Measurements from ENCODE around the gene POLE2. TPM values are rescaled to one million over a fixed set of nuclear protein-coding genes. Genes with fewer than 3 reads are reported as not detected.

Gene POLE2
- total RNA-seq, 4 donors from 2014 or later, result 3.2 to 8.4 (median 4.6) TPM

GRCh38 chr14:49636866-49637265 is 51.1 kb downstream of the POLE2 start:
- Histone ChIP-seq H3K36me3 (no peaks in the 10 kb centered on the region), H3K9me3 (no peaks in the 10 kb centered on the region), H3K4me1 (peaks cover 26% of the 10 kb centered on the region), H3K27ac (no peak overlapping the region), H3K27me3 (no peaks in the 10 kb centered on the region), H3K4me3 (no peak overlapping the region)
- 80% methylated on average over 1 of the region's 1 CpG for WGBS
- TF ChIP-seq EP300 (IDR thresholded peaks at IDR 0.05) (no peak), POLR2AphosphoS5 (IDR thresholded peaks at IDR 0.05) (no peak), CTCF (IDR thresholded peaks at IDR 0.05) (no peak), POLR2A (IDR thresholded peaks at IDR 0.05) (no peak)
- no peak for DNase-seq (ENCODE audit: low spot score in 2 of 2)

DNA sequence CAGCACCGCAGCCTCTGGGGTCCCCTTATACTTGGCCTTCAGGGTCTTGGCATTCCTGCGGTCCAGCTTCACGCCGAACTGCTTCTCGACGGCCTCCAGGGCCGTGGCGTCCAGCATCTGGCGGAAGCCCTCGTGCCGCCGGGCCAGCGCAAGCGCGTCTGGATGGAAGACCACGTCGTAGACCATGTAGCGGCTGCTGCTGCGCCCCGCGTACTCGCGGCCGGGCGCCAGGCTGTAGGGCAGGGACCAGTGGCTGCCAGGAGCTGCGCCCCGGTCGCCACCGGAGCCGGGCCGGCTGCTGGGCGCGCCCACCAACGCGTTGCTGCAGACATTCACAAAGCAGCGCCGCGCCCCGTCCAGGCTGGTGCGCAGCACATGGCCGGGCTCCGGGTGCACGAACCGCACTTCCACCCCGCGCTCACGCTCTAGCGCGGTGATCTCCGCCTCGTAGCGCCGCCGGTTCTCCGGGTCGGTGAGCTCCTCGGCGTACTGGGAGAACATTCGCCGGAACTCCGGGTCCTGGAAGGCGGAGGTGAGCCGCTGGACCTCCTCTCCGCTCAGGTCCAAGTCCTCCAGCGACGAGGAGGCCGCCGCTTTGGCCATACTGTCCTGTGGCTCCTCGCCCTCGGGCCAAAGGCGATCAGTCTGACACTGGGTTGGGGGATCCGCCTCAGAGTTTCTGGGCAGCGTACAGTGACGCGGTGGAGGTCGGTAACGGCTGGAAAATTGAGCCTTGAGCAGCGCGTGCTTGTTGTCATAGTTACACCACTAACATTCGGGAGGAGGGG is 53.3 kb downstream of the POLE2 start, which contains the start of gene DNAAF2:
TSS of gene DNAAF2 (minus strand) at position 698 of the 788 bp plus-strand sequence. CDS start at position 603, 95 bp downstream.
- Histone ChIP-seq H3K36me3 (no peaks in the 10 kb centered on the region), H3K4me3 (peak within 1 kb of the TSS; percentile 87), H3K27ac (peak within 1 kb of the TSS; percentile 93), H3K27me3 (no peaks in the 10 kb centered on the region), H3K4me1 (peaks cover 43% of the 10 kb centered on the region), H3K9me3 (no peaks in the 10 kb centered on the region)
- WGBS, result under 1% methylated on average over 61 of the region's 80 CpGs
- DNase-seq (ENCODE audit: low spot score in 2 of 2), result peak; percentile 84 to 86
- TF ChIP-seq POLR2A (IDR thresholded peaks at IDR 0.05) (no peak), POLR2AphosphoS5 (IDR thresholded peaks at IDR 0.05) (peak in 1 of 3 donors; percentile 16), EP300 (IDR thresholded peaks at IDR 0.05) (no peak)

DNA sequence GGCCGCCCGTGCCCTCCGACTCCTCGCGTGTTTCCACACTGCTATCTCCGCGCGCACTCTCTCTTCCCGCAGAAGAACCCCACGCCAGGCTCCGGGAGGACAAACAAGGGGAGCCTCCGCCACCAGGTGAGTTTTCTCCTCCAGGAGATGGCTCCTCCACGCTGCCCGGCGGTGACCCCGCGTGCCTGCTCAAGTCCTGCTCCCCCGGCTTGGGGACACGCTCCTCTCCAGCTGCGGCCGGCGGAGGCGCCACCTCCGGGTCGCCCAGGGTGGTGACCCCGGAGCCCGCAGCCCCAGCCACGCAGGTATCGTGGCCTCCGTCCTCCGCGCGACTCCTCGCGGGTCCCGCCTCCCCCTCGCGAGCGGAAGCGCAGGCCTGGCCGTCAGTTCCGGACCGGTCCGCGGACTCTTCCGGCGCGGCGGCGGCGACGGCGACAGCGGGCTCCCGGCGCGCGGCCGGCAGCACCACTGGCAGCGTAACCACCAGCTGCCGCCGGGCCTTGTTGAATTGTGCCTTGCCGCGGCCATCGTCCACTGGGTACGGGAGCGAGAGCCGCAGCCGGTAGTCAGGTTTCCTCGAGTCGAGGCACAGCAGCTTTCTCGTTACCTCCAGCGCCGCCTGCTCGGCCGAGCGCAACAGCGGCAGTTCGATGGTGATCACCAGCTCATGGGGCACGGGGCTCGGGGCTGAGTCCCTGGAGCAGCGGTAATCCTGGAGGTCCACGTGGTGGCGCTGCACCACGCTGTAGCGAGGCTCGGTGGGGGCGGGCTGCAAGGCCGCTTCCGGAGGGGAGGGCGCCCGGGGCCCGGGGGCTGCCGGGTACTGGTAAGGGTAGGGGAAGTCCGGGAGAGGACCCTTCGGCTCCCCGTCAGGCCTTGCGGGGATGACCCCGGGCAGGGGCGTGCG is 54.1 kb downstream of the POLE2 start:
- Histone ChIP-seq H3K4me1 (peaks cover 45% of the 10 kb centered on the region), H3K9me3 (no peaks in the 10 kb centered on the region), H3K4me3 (peak overlapping the region; percentile 87), H3K36me3 (no peaks in the 10 kb centered on the region), H3K27ac (peak overlapping the region; percentile 93), H3K27me3 (no peaks in the 10 kb centered on the region)
- peak; percentile 96 for DNase-seq (ENCODE audit: low spot score in 2 of 2)
- 0% methylated on average over 7 of the region's 101 CpGs for WGBS
- TF ChIP-seq POLR2AphosphoS5 (IDR thresholded peaks at IDR 0.05) (peak in 2 of 3 donors; percentile 52 to 53), POLR2A (IDR thresholded peaks at IDR 0.05) (peak in 1 of 2 donors; percentile 72), CTCF (IDR thresholded peaks at IDR 0.05) (peak; percentile 38 to 86), EP300 (IDR thresholded peaks at IDR 0.05) (no peak)

GRCh38 chr14:49623941-49624839 is 63.8 kb downstream of the POLE2 start:
- Histone ChIP-seq H3K4me1 (peaks cover 47% of the 10 kb centered on the region), H3K27me3 (no peaks in the 10 kb centered on the region), H3K9me3 (no peaks in the 10 kb centered on the region), H3K4me3 (peak overlapping the region; percentile 7), H3K27ac (no peak overlapping the region), H3K36me3 (peaks cover 6% of the 10 kb centered on the region)
- 51% methylated on average over 6 of the region's 6 CpGs for WGBS
- DNase-seq (ENCODE audit: low spot score in 2 of 2), result no peak
- no peak for TF ChIP-seq POLR2AphosphoS5 (IDR thresholded peaks at IDR 0.05)
- no peak for TF ChIP-seq POLR2A (IDR thresholded peaks at IDR 0.05)
- no peak for TF ChIP-seq CTCF (IDR thresholded peaks at IDR 0.05)
- no peak for TF ChIP-seq EP300 (IDR thresholded peaks at IDR 0.05)

GRCh38 chr14:49623387-49623786 is 64.6 kb downstream of the POLE2 start:
- H3K4me1 ChIP-seq, result peaks cover 53% of the 10 kb centered on the region
- no peaks in the 10 kb centered on the region for H3K27me3 ChIP-seq
- peaks cover 12% of the 10 kb centered on the region for H3K36me3 ChIP-seq
- no peak for DNase-seq (ENCODE audit: low spot score in 2 of 2)
- TF ChIP-seq CTCF (IDR thresholded peaks at IDR 0.05) (no peak), EP300 (IDR thresholded peaks at IDR 0.05) (no peak), POLR2AphosphoS5 (IDR thresholded peaks at IDR 0.05) (no peak), POLR2A (IDR thresholded peaks at IDR 0.05) (no peak)
- H3K9me3 ChIP-seq, result no peaks in the 10 kb centered on the region
- no peak overlapping the region for H3K4me3 ChIP-seq
- no peak overlapping the region for H3K27ac ChIP-seq
- 41% methylated on average over 3 of the region's 3 CpGs for WGBS

Data from suprapubic skin (tissue), 4 donors.